NT2/D1 (cell line): ENCODE results near the gene RTKN.

ENCODE experiments used
- DNase-seq: peaks from one replicate; pipeline ENCODE4 v3.0.0-alpha.2; 2011; ENCODE audit warnings: low read depth, low spot score
- H3K27me3 ChIP-seq: 2 replicates; pipeline ENCODE4 v1.6.0; 2011; ENCODE audit warnings: mild to moderate bottlenecking; ENCODE audit not compliant: insufficient read length, insufficient read depth
- H3K36me3 ChIP-seq: 2 replicates; pipeline ENCODE4 v1.6.1; 2011; ENCODE audit warnings: mild to moderate bottlenecking, low read length, mixed read lengths; ENCODE audit not compliant: insufficient read depth, insufficient read length
- H3K4me1 ChIP-seq: 2 replicates; pipeline ENCODE4 v1.5.1; 2011; ENCODE audit not compliant: insufficient read depth, insufficient read length
- H3K4me3 ChIP-seq: 2 replicates; pipeline ENCODE4 v1.5.1; 2011; ENCODE audit warnings: low read depth; ENCODE audit not compliant: insufficient read length
- H3K9ac ChIP-seq: 2 replicates; pipeline ENCODE4 v1.6.0; 2011; ENCODE audit warnings: low read depth; ENCODE audit not compliant: insufficient read length
- H3K9me3 ChIP-seq: 2 replicates; pipeline ENCODE4 v1.5.1; 2011; ENCODE audit warnings: mild to moderate bottlenecking, low read length; ENCODE audit not compliant: insufficient read depth
- SUZ12 ChIP-seq: IDR thresholded peaks from 2 replicates; pipeline ENCODE4 v1.6.1; 2011; ENCODE audit not compliant: insufficient read length, insufficient read depth; ENCODE audit errors: extremely low read depth
- YY1 ChIP-seq: IDR thresholded peaks from 2 replicates; pipeline ENCODE4 v1.6.1; 2011; ENCODE audit not compliant: insufficient read length, insufficient read depth
- ZNF274 ChIP-seq: IDR thresholded peaks from 2 replicates; pipeline ENCODE4 v1.6.1; 2011; ENCODE audit warnings: mild to moderate bottlenecking, low read depth, low read length

The RTKN gene

DNA sequence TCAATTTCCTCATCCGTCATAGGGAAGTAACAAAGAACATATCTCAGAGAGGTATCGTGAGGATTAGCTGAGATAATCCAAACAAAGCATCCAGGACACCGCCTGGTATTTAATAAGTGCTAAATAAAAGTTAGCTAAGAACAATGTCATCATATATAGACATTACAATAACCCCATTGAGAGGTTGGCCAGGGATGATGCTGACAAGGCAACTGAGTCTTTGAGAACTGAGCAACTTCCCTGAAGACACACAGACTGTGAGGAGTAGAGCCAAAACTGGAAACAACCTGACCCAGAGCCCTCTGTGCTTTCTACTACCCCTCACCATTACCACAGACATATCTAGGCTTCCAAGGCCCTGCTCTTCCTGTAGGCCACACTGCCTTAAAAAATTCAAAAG is 60.0 kb downstream of the RTKN start:
- Histone ChIP-seq H3K4me3 (no peak overlapping the region), H3K27me3 (no peaks in the 10 kb centered on the region), H3K9me3 (no peaks in the 10 kb centered on the region), H3K4me1 (peaks cover 9% of the 10 kb centered on the region), H3K9ac (no peak overlapping the region), H3K36me3 (peaks cover 66% of the 10 kb centered on the region)
- DNase-seq: no peak
- TF ChIP-seq ZNF274 (no peak), SUZ12 (no peak), YY1 (no peak)

DNA sequence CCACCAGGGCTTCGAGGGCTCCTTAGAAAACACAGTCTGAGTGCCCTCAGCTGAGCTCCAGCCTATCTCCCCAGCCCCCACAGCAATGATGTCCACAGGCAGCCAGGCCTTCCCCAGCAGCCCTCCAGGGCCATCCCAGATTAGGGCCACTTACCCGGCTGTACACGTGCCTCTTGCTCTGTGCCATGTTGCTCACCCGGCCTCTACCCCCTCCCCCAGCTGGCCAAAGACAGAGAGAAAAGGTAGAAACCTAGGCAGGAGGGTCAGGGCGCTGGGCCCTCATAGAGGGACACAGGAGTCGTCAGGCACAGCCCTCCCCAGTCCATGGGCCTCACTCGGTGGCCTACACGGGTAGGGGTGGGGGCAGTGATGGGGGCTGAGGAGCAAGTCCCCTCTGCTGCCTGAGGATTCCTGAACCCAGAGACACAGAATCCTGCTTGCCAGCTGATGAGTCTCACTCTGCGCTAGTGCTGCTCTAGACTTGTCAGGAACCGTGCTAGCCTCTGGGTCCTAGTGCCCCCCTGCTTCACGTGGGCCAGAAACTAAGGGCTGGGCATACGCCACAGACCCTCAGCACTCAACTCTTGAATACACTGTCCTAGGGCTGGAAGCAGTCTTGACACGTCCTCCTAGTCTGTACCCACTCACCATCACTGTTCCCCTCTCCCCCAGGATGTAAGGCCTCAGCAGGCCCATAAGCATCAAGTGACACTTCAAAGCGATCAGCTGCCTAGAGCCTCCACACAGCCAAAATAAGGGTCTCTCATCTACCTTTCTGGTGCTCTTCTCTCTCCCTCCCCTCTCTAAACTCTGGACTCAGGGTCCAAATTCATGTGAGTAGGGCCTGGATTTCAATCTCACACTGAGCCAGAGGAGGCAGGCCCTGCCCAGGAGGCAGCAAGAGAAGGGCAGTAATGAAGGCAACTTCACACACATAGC is 61.6 kb downstream of the RTKN start, which contains the start of gene DCTN1:
Gene DCTN1, minus strand, starts transcription at position 461 of the 939 bp plus-strand sequence. Its CDS starts 274 bp downstream, at position 187.
- no peak for TF ChIP-seq YY1
- TF ChIP-seq ZNF274: no peak
- TF ChIP-seq SUZ12: no peak
- peak within 1 kb of the TSS; percentile 79 for H3K9ac ChIP-seq
- H3K36me3 ChIP-seq: peaks cover 68% of the 10 kb centered on the region
- H3K4me3 ChIP-seq: peak within 1 kb of the TSS; percentile 30
- peak; percentile 35 for DNase-seq
- no peaks in the 10 kb centered on the region for H3K27me3 ChIP-seq
- peaks cover 9% of the 10 kb centered on the region for H3K4me1 ChIP-seq
- no peaks in the 10 kb centered on the region for H3K9me3 ChIP-seq

DNA sequence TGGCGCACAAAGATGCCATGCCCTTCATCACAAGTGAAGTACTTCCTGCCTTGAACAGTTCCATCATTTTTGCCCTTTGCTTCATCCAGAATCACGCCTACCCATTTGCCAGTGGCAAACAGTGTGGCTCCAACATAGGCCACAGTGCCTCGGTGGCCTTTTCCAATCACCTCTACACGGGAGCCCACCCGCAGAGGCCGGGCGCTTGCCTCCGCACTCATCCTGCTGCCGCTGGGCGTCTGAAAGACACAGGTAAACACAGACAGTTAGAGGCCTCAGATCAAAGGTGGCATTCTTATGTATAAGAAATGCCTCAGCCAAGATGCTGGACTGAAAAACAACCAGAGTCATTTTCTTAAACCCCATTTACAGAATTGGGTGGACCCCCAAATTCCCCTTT is 63.7 kb downstream of the RTKN start:
- Histone ChIP-seq H3K36me3 (peaks cover 61% of the 10 kb centered on the region), H3K9ac (no peak overlapping the region)
- no peak for TF ChIP-seq ZNF274
- no peak for TF ChIP-seq SUZ12
- TF ChIP-seq YY1: no peak

DNA sequence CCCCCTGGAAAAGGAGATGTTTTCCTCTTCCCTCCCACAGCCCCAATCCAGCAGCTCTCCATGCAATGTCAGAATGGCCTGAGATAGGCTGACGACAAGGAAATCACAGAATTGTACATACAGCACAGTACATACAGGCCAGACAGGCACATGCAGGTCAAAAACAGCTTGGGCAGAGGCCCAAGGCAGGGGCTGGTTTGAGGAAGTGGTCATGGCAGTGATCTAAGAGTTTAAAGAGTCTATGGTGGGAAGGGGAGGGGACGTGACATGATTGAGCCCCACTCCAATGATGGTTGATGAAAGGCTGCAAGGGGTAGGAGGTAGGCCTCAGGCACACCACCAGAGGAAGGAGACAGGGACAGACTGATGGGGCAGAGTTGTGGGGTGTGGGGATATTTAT is 65.9 kb downstream of the RTKN start:
- no peaks in the 10 kb centered on the region for H3K9me3 ChIP-seq
- peaks cover 75% of the 10 kb centered on the region for H3K36me3 ChIP-seq
- no peak for DNase-seq
- peaks cover 17% of the 10 kb centered on the region for H3K4me1 ChIP-seq
- no peak for TF ChIP-seq SUZ12
- no peak for TF ChIP-seq ZNF274
- no peak for TF ChIP-seq YY1
- H3K27me3 ChIP-seq: no peaks in the 10 kb centered on the region
- no peak overlapping the region for H3K4me3 ChIP-seq
- H3K9ac ChIP-seq: no peak overlapping the region

More for the DNA sequence above, 63.7 kb downstream of the RTKN start:
- H3K4me1 ChIP-seq: peaks cover 16% of the 10 kb centered on the region
- no peak overlapping the region for H3K4me3 ChIP-seq
- no peak for DNase-seq
- no peaks in the 10 kb centered on the region for H3K27me3 ChIP-seq
- H3K9me3 ChIP-seq: no peaks in the 10 kb centered on the region
